HG02571 (cell line): Measurements from ENCODE around the gene NSF.
"Not testable (repeated sequence)": the region's sequence is repeated elsewhere in the genome, so short reads cannot be mapped to it uniquely, and the experiment has no call there.

Experiments used
- ATAC-seq: cut with Tn5 transposase; IDR thresholded peaks from one replicate; pipeline ENCODE4 v1.9.1; 2021; ENCODE audit warnings: mild to moderate bottlenecking, moderate library complexity; ENCODE audit not compliant: unreplicated experiment

The NSF gene

DNA sequence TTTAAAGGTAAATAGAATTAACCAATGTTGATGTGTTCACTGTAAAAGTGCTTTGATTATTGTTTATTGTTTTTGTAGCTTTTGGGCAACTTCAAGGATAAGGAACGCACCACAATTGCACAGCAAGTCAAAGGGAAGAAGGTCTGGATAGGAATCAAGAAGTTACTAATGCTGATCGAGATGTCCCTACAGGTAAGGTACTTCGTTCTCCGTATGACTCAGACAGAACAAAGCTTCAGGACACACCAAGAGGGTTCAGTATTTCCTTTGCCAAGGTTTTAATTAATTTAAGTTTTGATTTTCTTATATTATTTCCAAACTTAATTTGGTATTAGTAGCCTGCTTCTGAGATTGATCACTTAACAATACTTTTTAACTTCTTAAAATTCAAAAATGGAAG lies 161.0 kb downstream of the NSF start:
- ATAC-seq: no peak

DNA sequence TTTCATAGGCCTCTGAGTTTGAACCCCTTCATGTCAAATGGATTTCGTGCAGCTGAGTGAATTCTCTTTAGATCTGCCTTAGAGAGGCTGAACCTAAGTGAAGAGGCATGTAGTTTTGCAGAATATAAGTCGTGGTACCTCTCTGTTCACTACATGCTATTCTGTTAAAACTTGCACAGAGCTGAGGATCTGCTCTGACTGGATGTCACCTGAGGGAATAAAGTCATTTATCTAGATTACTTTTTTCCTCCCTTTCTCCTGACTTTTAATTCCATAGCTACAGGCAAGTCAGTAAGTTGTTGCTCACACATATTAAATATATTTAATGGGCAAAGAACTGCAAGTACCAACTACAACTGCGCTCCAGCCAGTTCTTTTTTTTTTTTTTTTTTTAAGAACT lies 163.3 kb downstream of the NSF start:
- no peak for ATAC-seq

DNA sequence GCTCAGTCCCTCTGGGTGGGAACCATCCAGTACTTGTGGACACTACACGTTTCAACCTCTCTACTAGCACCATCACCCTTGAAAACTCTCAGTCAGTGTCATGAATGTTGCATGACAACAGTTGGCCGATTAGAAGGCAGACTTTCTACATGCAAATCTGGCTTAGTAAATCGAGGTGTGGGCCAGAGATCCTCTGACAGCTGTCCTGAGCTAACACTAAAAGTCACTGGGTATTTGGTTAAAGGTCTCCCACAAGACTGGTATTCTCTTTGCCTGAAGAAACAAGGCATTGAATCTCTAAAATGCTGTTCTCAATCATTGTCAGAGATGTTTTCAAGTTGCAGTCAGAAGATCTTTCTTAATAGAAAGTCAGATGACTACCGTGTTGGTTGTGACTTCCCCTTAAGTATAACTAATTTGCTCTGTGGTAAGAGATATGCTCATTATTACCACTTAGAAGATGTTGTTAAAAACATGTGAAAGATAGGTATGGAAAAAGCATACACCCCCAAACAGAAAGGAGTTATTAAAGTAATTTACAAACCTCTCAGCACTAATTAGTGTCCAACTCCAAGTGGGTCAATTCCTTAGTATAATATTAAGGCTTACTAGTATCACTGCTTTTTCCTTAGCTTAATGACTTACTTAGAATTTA lies 165.7 kb downstream of the NSF start:
- no peak for ATAC-seq

DNA sequence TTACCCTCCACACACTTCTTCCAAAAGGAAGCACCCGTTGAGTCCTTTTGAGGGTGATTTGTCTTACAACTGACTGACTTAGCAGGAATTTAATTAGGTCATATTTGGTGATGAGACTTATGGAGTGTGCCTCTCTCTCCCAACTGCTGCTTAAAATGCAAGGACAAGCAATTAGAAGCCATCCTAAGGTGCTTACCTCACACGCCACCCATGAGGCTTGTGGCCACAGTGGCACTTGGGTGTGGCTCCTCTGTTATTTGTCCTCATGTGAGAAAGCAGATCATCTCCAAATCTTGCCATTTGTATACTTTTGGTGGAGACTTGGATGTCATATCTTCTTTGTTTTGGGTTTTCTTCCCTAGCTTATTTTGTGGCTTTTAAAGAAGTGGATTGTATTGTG lies 166.4 kb downstream of the NSF start:
- no peak for ATAC-seq

DNA sequence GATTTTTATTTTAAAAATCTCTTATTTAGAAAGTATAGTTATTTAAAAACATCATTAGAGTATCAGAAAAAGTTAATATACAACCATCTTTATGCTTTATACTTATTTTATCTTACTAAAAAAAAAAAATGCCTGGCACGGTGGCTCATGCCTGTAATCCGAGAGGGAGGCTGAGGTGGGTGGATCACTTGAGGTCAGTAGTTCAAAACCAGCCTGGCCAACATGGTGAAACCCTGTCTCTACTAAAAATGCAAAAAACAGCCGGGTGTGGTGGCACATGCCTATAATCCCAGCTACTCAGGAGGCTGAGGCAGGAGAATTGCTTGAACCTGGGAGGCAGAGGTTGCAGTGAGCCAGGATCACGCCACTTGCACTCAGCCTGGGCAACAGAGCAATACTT lies 167.1 kb downstream of the NSF start:
- ATAC-seq: not testable (repeated sequence)

DNA sequence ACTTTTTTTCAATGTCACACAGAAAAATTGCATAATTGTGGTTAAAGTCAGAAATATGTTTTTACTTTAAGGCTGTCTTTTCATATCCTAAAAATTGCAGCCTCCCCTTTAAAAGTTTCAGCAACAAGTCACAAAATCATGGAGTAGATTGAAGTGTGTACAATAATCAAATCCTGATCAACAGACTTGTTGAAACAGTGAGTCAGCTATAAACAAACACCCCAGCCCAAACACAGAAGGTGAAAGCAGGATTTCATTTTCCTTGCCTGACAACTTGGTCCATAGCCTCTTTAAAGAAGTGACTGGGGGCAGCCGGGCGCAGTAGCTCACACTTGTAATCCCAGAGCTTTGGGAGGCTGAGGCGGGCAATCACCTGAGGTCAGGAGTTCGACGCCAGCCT lies 168.1 kb downstream of the NSF start:
- ATAC-seq: no peak

DNA sequence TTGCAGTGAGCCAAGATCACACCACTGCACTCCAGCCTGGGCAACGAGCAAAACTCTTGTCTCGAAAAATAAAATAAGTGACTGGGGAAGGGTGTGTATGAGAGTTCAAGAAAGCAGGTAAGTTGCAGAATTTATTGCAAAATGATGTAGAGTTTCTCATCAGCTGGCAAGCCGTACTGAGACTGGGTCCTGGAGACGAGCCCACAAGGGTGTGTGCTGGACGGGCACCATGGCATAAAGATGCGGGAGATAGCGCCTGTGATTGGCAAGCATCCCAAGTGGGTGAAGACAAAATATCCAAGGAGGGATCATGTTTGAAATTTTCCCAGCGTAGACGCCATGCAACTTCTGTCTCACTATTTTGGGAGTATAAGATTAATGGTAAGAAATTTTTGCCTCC lies 168.7 kb downstream of the NSF start:
- ATAC-seq: no peak

DNA sequence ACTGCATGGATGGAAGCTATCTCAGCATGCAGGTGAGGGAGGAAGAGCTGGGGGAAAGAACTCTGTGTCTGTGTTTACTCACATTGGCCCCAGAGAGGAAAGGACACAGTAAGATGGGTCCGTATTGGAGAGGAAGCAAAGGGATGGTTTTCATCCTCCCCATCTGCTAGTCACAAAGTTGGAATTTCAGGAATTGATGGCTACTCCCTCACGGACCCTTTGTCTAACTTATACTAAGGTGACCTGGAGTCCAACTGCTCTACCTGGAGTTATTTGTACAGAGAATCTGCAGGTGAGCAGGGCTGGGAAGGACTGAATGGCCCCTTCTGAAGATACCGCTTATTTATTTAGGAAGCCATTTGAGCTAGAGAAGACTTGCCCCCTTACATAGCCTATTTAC lies 172.9 kb downstream of the NSF start:
- no peak for ATAC-seq

DNA sequence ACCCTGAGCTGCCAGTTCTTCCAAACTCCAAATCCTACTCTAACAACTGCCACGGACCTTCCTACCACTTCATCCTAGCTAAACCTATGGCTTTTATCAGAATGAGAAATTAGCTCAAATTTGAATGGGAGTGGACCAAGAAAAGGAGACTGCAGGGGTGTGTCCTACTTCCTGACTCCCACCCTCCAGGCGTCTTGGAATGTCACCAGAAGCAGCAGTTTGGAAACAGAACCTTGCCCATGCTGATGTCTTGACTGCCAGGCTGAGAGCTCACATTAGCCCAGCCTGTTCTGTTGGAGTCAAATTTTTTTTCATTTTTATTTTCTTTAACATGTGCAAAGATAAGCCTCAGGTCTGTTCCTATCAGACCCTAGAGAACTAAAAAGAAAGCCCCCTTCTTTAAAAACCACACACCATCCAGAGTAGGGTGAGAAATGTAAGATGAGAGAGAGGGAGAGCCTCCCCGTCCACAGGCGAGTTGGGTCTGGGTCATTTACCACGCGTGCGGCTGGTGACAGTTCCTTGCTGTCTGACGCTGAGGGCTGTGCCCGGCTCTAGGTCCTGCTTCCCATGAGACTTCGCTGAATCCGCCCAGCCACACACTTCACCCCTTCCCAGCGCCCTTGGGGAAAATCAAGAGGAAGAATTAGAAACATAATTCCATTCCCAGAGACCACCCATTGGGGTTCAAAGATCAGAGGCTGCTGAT lies 173.7 kb downstream of the NSF start:
- ATAC-seq: no peak

DNA sequence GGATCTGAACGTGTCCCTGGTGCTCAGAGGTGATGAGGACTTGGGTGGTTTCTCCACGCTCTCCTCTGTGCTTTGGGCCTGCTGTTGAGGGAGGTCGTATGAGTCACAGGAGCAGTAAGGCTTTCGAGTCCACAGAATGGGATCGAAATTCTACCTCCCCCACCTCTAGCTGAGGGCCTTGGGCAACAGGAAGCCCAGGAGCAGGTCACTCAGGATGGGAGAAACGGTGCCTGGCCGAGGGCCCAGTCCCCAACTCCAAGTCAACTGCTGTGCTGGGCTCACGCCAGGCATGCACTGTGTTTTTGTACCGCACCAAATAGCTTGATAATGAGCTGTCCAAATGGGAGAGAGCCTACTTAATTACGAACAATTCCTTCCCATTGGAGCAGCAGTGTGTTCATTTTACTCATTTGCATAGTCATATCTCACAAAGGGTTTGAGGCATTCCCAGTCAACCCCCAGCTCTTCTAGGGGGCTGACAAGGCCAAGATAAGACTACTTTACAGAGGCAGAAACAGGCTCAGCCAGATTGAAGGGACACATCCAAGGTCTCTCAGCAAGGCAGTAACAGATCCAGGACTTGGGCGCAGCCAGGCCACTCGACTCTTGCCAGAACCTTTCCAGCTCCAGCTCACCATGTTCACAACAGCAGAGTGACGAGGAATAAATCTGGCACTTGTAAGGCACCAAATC lies 174.4 kb downstream of the NSF start:
- ATAC-seq: no peak

DNA sequence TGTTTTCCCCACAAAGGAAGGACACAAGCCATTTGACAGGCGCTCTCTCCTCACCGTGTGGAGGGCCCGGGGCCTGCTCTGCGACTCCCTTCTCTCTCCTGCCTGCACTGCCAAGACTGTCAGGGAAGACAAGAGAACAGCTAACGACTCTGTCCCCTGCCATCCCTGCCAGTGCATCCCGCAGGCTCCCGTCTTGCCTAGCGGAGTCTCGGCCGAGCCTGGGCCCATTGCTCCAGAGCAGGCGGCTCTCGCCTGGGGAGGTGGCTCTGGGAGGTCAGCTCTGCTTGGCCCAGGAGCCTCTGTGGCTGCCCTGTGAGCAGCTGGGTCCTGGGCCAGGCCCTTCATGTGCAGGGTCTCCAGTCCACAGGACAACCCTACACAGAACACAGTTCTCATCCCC lies 175.0 kb downstream of the NSF start:
- ATAC-seq: no peak

DNA sequence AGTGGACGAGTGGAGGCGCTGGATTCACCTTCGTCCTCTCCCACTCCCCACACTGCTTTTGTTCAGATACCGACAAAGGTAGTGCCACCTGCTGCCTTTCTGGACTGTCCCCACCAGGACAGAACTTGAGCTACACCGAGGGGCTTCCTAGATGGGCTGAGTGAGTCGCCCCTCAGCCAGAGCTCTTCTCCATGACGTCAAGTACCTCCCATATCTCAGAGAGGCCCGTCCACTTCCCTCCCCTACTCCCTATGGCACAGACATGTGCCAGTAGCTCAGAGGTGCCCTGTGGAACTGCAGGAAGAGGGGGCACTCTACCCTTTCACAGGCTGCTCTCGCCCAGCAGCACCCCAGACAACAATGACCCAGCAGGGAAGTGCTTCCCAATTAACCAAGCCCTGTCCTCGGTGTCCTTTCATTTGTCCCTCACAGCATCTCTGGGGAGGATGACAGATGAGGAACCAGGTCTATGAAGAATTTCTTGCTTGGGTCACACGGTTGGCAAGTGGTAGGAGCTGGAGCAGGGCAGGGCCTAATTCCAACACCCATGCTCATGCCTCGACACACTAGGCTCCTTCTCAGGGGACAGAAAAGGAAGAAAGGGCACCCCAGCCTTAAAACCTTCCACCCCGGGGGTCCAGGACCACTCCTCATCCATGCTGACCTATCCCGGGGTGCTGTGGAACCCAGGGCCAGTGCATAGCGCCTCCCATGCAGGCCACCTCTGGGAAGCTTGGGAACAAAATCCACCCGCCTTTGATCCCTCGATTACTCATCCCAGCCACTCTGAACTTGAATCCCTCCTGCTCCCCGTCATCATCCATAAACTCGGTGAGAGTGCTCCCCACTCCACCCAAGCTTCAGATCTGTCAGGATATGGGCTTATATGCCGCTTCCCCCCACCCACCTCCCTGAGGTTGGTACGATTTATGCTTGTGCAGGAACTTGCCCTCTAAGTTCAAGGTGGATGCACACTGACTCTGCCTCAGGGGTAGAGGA lies 176.3 kb downstream of the NSF start:
- ATAC-seq: no peak

DNA sequence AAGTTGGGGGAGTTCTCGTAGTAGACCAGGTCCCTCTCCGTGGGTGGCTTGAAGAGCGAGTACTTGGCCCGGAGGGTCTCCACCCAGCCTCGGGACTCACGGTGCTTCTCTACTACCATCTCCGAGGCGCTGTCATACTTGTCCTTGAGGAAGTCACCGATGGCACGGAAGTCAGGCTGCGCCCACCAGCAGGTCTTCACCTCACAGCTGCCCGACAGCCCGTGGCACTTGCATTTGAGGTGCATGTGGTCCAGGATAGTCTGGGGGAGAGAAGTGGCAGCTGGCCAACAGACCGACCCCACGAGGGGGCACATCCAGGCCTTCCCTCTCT lies 178.0 kb downstream of the NSF start:
- ATAC-seq: no peak

DNA sequence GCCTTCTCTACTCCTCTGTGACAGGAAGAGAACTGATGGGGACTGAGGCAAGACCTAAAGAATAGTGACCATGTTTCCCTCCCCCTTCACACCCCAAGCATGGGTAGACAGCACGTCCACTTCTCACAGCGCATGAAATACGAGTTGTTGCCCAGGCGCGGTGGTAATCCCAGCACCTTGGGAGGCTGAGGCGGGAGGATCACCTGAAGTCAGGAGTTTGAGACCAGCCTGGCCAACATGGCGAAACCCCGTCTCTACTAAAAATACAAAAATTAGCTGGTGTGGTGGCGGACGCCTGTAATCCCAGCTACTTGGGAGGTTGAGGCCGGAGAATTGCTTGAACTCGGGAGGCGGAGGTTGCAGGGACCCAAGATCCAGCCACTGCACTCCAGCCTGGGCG lies 178.4 kb downstream of the NSF start:
- not testable (repeated sequence) for ATAC-seq

DNA sequence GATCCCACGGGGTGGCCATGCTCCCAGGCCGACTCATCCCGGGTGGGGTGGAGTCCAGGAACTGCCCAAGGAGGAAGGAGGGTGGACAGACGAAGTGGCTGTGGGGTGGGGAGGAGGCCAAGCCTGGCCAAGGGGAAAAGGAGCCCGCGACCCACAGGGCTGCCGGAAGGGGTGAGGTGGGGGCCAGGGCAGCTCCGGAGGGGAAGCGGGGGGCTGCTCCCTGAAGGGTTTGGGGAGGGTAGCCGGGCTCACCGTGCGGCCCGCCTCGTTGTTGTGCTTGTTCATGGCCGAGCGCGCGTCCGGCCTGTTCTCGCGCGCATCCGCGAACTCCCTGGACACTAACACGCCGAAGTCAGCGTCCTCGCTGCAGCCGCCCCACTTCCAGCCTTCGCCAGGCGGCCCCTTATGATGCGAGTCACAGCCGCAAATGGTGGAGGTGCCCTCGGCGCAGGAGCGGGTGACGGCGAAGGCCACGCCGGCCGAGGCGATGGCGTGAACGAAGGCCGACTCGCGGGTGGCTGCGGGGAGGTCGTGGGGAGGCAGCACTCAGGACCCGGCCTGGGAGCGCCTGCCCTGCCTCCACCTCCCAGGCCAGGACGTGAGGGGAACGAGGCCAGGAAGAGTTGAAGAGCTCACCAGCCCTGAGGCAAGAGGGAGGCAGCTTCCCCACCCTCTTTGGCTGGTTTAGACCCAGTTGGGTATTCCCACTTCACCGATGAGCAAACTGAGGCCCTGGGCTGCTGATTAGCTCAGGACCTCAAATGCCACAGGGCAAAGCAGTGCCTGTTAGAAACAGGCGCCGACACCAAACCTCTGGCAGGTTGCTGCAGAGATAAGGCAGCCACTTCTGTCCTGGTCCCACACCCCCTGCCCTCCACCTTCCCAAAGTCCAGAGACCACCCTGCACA lies 179.3 kb downstream of the NSF start:
- no peak for ATAC-seq

DNA sequence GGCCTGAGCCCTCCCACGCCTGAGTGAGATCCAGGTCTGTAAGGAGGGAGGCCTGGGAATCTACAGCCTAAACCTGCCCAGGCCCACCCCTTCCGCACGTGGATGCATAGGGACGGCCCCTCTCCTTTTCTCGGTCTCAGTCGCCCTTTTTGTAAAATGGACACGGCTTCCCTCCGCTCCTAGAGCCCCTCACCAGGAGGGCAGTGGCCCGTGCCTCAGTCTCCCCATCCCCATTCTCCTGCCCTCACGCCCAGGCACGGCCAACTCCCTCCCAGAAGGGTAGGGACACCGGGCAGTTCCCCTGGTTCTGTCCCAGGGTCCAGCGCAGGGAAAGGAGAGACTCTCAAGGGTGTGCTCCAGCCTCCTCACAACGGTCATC lies 180.0 kb downstream of the NSF start:
- ATAC-seq: no peak

DNA sequence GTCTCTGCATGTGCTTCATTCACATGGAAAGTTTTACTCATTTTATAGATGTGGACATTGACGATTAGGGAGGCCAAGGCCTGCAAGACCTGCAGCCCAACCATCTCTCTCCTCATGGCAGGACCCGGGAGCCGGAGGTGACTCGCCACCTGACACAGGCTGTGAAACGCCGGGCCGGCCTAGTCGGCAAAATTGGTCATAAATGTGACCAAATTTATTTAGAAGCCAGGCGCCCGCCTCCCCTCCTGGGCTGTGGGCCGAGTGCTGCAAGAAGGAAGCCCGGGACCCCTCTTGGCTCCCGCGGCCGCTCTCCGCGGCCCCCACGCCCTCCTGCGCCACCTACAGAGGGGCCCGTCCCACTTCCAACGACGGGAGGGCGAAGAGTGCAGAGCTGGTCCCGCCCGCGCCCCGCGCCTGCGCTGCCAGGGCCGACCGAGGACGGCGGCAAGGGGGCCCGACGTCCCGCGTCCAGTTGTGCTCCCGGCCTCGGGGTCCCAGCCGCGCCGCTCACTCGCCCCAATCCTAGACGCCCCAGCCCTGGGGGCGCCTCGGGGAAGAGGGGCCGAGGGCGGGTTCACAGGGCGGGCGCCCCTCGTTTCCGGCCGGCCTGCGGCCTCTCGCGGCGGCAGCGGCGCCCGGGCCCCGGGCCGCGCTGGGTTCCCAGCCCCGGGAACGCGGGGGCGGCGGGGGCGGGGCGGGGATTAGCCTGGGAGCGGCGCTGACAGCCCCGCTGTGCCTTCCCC lies 180.5 kb downstream of the NSF start:
- no peak for ATAC-seq

DNA sequence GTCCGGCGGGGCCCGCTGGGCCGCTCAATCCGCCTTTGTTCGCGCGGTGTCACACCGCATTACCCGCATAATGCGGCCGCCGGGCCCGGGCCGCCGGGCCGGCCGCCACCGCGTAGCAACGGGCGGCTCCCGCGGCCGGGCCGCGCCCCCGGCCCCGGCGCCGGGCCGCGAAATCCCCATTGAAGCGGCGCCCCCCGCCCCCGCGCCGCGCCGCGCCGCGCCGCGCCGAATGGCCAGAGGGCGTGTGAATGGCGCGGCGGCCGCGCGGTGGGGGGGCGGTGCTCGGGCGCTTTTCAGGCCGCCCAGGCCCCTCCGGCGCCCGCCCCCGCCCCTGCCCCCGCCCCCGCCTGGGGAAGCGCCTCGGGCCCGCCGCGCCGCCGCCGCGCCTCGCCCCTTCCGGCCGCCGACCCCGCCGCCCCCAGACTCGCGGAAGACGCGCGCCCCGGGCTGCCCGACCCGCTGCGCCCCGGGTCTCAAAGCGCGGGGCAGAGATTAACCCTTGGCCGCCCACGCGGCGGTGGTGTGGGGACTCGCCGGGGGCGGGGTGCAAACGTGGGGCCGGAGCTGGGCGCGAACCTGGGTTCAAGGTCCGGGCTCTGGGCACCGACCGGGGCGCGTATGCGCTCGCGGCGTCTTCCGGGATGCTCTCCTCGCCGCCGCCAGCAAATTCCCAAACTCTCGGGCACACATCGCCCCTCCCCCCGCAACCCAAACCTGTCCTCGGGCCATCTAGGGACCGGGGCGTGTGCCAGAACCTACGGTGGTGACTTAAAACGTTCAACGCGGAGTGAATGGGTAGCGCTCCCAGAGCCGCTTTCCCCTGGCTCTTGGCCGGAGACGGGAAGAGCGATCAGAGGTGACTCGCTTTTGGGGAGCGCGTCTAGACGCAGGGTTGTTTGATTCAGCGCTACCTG lies 181.3 kb downstream of the NSF start:
- no peak for ATAC-seq
